Osteoblast (primary cell): ENCODE measurements around the gene TXNDC12. TPM values are rescaled to one million over a fixed set of nuclear protein-coding genes. Genes with fewer than 3 reads are reported as not detected.
"Not testable (repeated sequence)": the region's sequence is repeated elsewhere in the genome, so short reads cannot be mapped to it uniquely, and the experiment has no call there.

Source experiments
- DNase-seq: peaks from one replicate; pipeline ENCODE4 v3.0.0; 2011; ENCODE audit warnings: low spot score, mixed read lengths; ENCODE audit not compliant: insufficient read length; ENCODE audit errors: missing footprints
- H2AFZ ChIP-seq: 2 replicates; pipeline ENCODE4 v1.6.0; 2011; ENCODE audit warnings: mild to moderate bottlenecking, low read length
- H3K27ac ChIP-seq: 2 replicates; pipeline ENCODE4 v1.5.1; 2011; ENCODE audit warnings: mild to moderate bottlenecking, low read depth, low read length, moderate library complexity
- H3K27me3 ChIP-seq: 2 replicates; pipeline ENCODE4 v1.6.0; 2012; ENCODE audit warnings: mild to moderate bottlenecking, control low read depth, inconsistent platforms, low read length, moderate library complexity; ENCODE audit not compliant: insufficient read depth
- H3K36me3 ChIP-seq: 2 replicates; pipeline ENCODE4 v1.5.1; 2011; ENCODE audit warnings: mild to moderate bottlenecking, low read length, control low read depth, moderate library complexity; ENCODE audit not compliant: insufficient read depth
- H3K4me1 ChIP-seq: 2 replicates; pipeline ENCODE4 v1.5.1; 2011; ENCODE audit warnings: mild to moderate bottlenecking, low read length, control low read depth, moderate library complexity; ENCODE audit not compliant: insufficient read depth
- H3K4me2 ChIP-seq: 2 replicates; pipeline ENCODE4 v1.6.0; 2011; ENCODE audit warnings: mild to moderate bottlenecking, low read length; ENCODE audit not compliant: insufficient read depth
- H3K4me3 ChIP-seq: fragments of 200-600 bp; sonication (generic); 3 replicates; pipeline ENCODE4 v1.5.1; 2012; ENCODE audit warnings: mild to moderate bottlenecking, low read length, inconsistent platforms; ENCODE audit not compliant: insufficient read depth
- H3K79me2 ChIP-seq: 2 replicates; pipeline ENCODE4 v1.6.0; 2012; ENCODE audit warnings: mild to moderate bottlenecking, low read length, control low read depth, inconsistent platforms; ENCODE audit not compliant: insufficient read depth
- H3K9me3 ChIP-seq: 2 replicates; pipeline ENCODE4 v1.5.1; 2011; ENCODE audit warnings: low read depth, low read length, control low read depth
- H4K20me1 ChIP-seq: 2 replicates; pipeline ENCODE4 v1.6.0; 2012; ENCODE audit warnings: mild to moderate bottlenecking, low read length, control low read depth; ENCODE audit not compliant: insufficient read depth
- CTCF ChIP-seq: IDR thresholded peaks from 2 replicates; pipeline ENCODE4 v1.5.1; 2011; ENCODE audit warnings: mild to moderate bottlenecking, low read depth, low read length, moderate library complexity; ENCODE audit errors: extremely low read depth
- total RNA-seq: library from RNA; depleted of rRNA; stranded (reverse); fragments of >200 nt; gene quantifications from 2 replicates; pipeline ENCODE4 v1.2.3, GENCODE V29; 2012

TXNDC12 gene
- total RNA-seq, result 48.5 and 51.3 TPM in 2 replicates

GRCh38 chr1:52055066-52055865 is at the start of gene TXNDC12:
TSS of gene TXNDC12 (minus strand) at chr1:52055191. CDS start at chr1:52055096, 95 bp downstream.
- DNase-seq, result peak; percentile 94
- H3K4me3 ChIP-seq, result peak within 1 kb of the TSS; percentile 84
- peaks cover 22% of the 10 kb centered on the region for H4K20me1 ChIP-seq
- peak within 1 kb of the TSS; percentile 93 for H3K27ac ChIP-seq
- peak within 1 kb of the TSS; percentile 85 for H2AFZ ChIP-seq
- no peaks in the 10 kb centered on the region for H3K9me3 ChIP-seq
- peaks cover 81% of the 10 kb centered on the region for H3K79me2 ChIP-seq
- peaks cover 50% of the 10 kb centered on the region for H3K4me1 ChIP-seq
- peaks cover 8% of the 10 kb centered on the region for H3K36me3 ChIP-seq
- H3K4me2 ChIP-seq, result peak within 1 kb of the TSS; percentile 99
- H3K27me3 ChIP-seq, result no peaks in the 10 kb centered on the region
- TF ChIP-seq CTCF, result no peak

- Histone ChIP-seq H3K4me3 (no peak overlapping the region), H4K20me1 (no peaks in the 10 kb centered on the region), H3K27me3 (no peaks in the 10 kb centered on the region), H2AFZ (no peak overlapping the region), H3K36me3 (no peaks in the 10 kb centered on the region), H3K27ac (no peak overlapping the region), H3K4me2 (no peak overlapping the region), H3K79me2 (no peaks in the 10 kb centered on the region), H3K4me1 (no peaks in the 10 kb centered on the region), H3K9me3 (no peaks in the 10 kb centered on the region)
- DNase-seq, result no peak
- TF ChIP-seq CTCF, result no peak
Observed at GRCh38 chr1:52102336-52103013, 47.5 kb upstream of the TXNDC12 start.

GRCh38 chr1:52098139-52098871 is 43.3 kb upstream of the TXNDC12 start:
- no peak overlapping the region for H3K4me3 ChIP-seq
- H3K4me1 ChIP-seq, result no peaks in the 10 kb centered on the region
- H4K20me1 ChIP-seq, result no peaks in the 10 kb centered on the region
- no peaks in the 10 kb centered on the region for H3K36me3 ChIP-seq
- no peak overlapping the region for H3K4me2 ChIP-seq
- no peak for DNase-seq
- no peak overlapping the region for H2AFZ ChIP-seq
- no peak overlapping the region for H3K27ac ChIP-seq
- no peak for TF ChIP-seq CTCF
- no peaks in the 10 kb centered on the region for H3K79me2 ChIP-seq
- H3K27me3 ChIP-seq, result no peaks in the 10 kb centered on the region
- no peaks in the 10 kb centered on the region for H3K9me3 ChIP-seq

GRCh38 chr1:52096216-52096615 is 41.2 kb upstream of the TXNDC12 start:
- H3K27me3 ChIP-seq, result no peaks in the 10 kb centered on the region
- no peak for TF ChIP-seq CTCF
- no peak overlapping the region for H3K27ac ChIP-seq
- no peaks in the 10 kb centered on the region for H3K4me1 ChIP-seq
- no peak overlapping the region for H2AFZ ChIP-seq
- H3K4me2 ChIP-seq, result no peak overlapping the region
- no peaks in the 10 kb centered on the region for H3K9me3 ChIP-seq
- H3K36me3 ChIP-seq, result peaks cover 4% of the 10 kb centered on the region
- H3K4me3 ChIP-seq, result no peak overlapping the region
- no peaks in the 10 kb centered on the region for H4K20me1 ChIP-seq
- no peak for DNase-seq
- no peaks in the 10 kb centered on the region for H3K79me2 ChIP-seq

- H3K79me2 ChIP-seq, DNase-seq, H3K9me3 ChIP-seq, H2AFZ ChIP-seq, H3K27ac ChIP-seq, H4K20me1 ChIP-seq, H3K4me3 ChIP-seq, H3K27me3 ChIP-seq, H3K4me2 ChIP-seq, H3K36me3 ChIP-seq, H3K4me1 ChIP-seq: not testable (repeated sequence)
Observed at GRCh38 chr1:52094300-52094699, 39.3 kb upstream of the TXNDC12 start.
